Body of pancreas (tissue), 4 donors: Measurements from ENCODE around the gene C19orf85. TPM values are rescaled to one million over a fixed set of nuclear protein-coding genes. Genes with fewer than 3 reads are reported as not detected.
"Not testable (repeated sequence)": the region's sequence is repeated elsewhere in the genome, so short reads cannot be mapped to it uniquely, and the experiment has no call there.

Source experiments
- ATAC-seq: fragments of 150-250 bp; one replicate; pipeline ENCODE4 v1.9.1; 2016
- DNase-seq, 4 donors: peaks; one replicate each; pipeline ENCODE4 v3.0.0-alpha.2; 2019
- H3K27ac ChIP-seq, 4 donors: fragments of 200-600 bp; sonication (generic); 1 replicate in 3 of 4; 2 replicates in 1 of 4; pipeline versions ENCODE4 v1.5.1 to v1.6.1; 2016 to 2019; ENCODE audit warnings: mild to moderate bottlenecking in 1 of 4, mixed read lengths in 1 of 4, moderate library complexity in 1 of 4
- H3K27me3 ChIP-seq, 2 donors: fragments of 200-600 bp; sonication (generic); one replicate each; pipeline ENCODE4 v1.6.0; 2016; ENCODE audit warnings: mild to moderate bottlenecking in 1 of 2
- H3K36me3 ChIP-seq, 2 donors: fragments of 200-600 bp; sonication (generic); replicated peaks in 1 of 2; 2 replicates each; pipeline ENCODE4 v1.5.1; 2016; ENCODE audit warnings: low read depth in 2 of 2; ENCODE audit not compliant: insufficient read depth in 1 of 2
- H3K4me1 ChIP-seq: fragments of 200-600 bp; sonication (generic); one replicate; pipeline ENCODE4 v1.6.0; 2016
- H3K4me3 ChIP-seq, 2 donors: fragments of 200-600 bp; sonication (generic); 1 replicate in 1 of 2; 2 replicates in 1 of 2; pipeline ENCODE4 v1.5.1; 2016 to 2019
- H3K9me3 ChIP-seq, 3 donors: fragments of 200-600 bp; sonication (generic); 1 replicate in 2 of 3; 2 replicates in 1 of 3; pipeline ENCODE4 v1.5.1; 2016
- POLR2A ChIP-seq, 3 donors: fragments of 450-650 bp; IDR thresholded peaks; one replicate each; pipeline ENCODE4 v1.6.1; 2016; ENCODE audit warnings: antibody characterized with exemption in 3 of 3, mild to moderate bottlenecking in 2 of 3
- WGBS, 2 donors: methylation state at CpG; one replicate each; pipeline ENCODE4 v1.1.5; 2017; 5-methylcytosine and 5-hydroxymethylcytosine counted together
- intact Hi-C: fragments of 100-400 bp; cut with DNase I; formaldehyde crosslinking; loops from one replicate; pipeline ENCODE4 v1.15.1; 2023
- total RNA-seq, 2 donors: library from RNA; depleted of rRNA; stranded (reverse); fragments of >200 nt; gene quantifications; one replicate each; pipeline ENCODE4 v1.1.0, GENCODE V29; 2016
- TF ChIP-seq, protein P1 (sequence below), 7 experiments: fragments of 450-650 bp in 4 of 7; fragments of 200-600 bp in 3 of 7; sonication (generic) in 3 of 7; IDR thresholded peaks; one replicate each; pipeline ENCODE4 v1.5.1; 2016 to 2019; ENCODE audit warnings: antibody characterized with exemption in 7 of 7

C19orf85 gene
- total RNA-seq, 2 donors from 2014 or later: not detected

DNA sequence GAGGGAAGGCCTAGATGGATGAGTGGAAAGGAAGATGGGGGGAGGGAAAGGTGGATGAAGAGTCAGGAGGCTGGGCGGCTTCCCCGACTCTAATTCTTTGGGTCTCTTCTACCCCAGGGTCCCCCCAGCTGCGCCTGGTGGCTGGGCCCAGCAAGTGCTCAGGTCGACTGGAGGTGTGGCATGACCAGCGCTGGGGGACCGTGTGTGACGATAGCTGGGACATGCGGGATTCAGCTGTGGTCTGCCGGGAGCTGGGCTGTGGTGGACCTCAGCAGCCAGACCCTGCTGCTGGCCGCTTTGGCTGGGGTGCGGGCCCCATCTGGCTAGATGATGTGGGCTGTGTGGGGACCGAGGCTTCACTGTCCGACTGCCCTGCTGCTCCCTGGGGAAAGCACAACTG lies 33.2 kb upstream of the C19orf85 start:
- no peak overlapping the region for H3K4me3 ChIP-seq
- H3K36me3 ChIP-seq: no peaks in the 10 kb centered on the region
- TF ChIP-seq, protein P1, sequence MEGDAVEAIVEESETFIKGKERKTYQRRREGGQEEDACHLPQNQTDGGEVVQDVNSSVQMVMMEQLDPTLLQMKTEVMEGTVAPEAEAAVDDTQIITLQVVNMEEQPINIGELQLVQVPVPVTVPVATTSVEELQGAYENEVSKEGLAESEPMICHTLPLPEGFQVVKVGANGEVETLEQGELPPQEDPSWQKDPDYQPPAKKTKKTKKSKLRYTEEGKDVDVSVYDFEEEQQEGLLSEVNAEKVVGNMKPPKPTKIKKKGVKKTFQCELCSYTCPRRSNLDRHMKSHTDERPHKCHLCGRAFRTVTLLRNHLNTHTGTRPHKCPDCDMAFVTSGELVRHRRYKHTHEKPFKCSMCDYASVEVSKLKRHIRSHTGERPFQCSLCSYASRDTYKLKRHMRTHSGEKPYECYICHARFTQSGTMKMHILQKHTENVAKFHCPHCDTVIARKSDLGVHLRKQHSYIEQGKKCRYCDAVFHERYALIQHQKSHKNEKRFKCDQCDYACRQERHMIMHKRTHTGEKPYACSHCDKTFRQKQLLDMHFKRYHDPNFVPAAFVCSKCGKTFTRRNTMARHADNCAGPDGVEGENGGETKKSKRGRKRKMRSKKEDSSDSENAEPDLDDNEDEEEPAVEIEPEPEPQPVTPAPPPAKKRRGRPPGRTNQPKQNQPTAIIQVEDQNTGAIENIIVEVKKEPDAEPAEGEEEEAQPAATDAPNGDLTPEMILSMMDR (IDR thresholded peaks at IDR 0.05): no peak
- TF ChIP-seq POLR2A (IDR thresholded peaks at IDR 0.05): no peak
- intact Hi-C loops: no loop called here
- H3K9me3 ChIP-seq: no peaks in the 10 kb centered on the region
- no peaks in the 10 kb centered on the region for H3K27me3 ChIP-seq
- H3K27ac ChIP-seq: no peak overlapping the region
- DNase-seq (no peak), ATAC-seq (no peak)
- no peaks in the 10 kb centered on the region for H3K4me1 ChIP-seq
- WGBS, 2 donors: 73 to 77% methylated on average over 9 to 13 of the region's 13 CpGs

- H3K4me1 ChIP-seq, ATAC-seq, H3K4me3 ChIP-seq, H3K9me3 ChIP-seq, H3K27me3 ChIP-seq, DNase-seq, intact Hi-C loops, H3K36me3 ChIP-seq, H3K27ac ChIP-seq: not testable (repeated sequence)
- WGBS, 2 donors: 78 to 83% methylated on average over 9 to 10 of the region's 10 CpGs
These were observed 32.3 kb upstream of the C19orf85 start for GRCh38 chr19:55496820-55497219.

- no peaks in the 10 kb centered on the region for H3K9me3 ChIP-seq
- DNase-seq (no peak), ATAC-seq (no peak)
- TF ChIP-seq POLR2A (IDR thresholded peaks at IDR 0.05): no peak
- TF ChIP-seq, protein P1 (IDR thresholded peaks at IDR 0.05): no peak
- H3K27me3 ChIP-seq: no peaks in the 10 kb centered on the region
- no peak overlapping the region for H3K4me3 ChIP-seq
- no peaks in the 10 kb centered on the region for H3K4me1 ChIP-seq
- no peaks in the 10 kb centered on the region for H3K36me3 ChIP-seq
- intact Hi-C loops: no loop called here
- H3K27ac ChIP-seq: no peak overlapping the region
- 63 to 78% methylated on average over 9 to 11 of the region's 11 CpGs for WGBS, 2 donors
These were observed 31.2 kb upstream of the C19orf85 start for GRCh38 chr19:55495646-55496349.

- peak; percentile 54 for ATAC-seq
- Histone ChIP-seq H3K27me3 (no peaks in the 10 kb centered on the region), H3K27ac (peak overlapping the region in 1 of 4 donors; percentile 25), H3K4me1 (no peaks in the 10 kb centered on the region), H3K9me3 (no peaks in the 10 kb centered on the region), H3K4me3 (no peak overlapping the region), H3K36me3 (no peaks in the 10 kb centered on the region)
- WGBS, 2 donors: 33 to 43% methylated on average over 16 to 22 of the region's 22 CpGs
- DNase-seq: no peak
- intact Hi-C loops: no loop called here
- TF ChIP-seq POLR2A (IDR thresholded peaks at IDR 0.05): no peak
- TF ChIP-seq, protein P1 (IDR thresholded peaks at IDR 0.05): no peak
These were observed 29.7 kb upstream of the C19orf85 start for GRCh38 chr19:55494172-55494761.

GRCh38 chr19:55493645-55494171 lies 29.2 kb upstream of the C19orf85 start:
- H3K4me1 ChIP-seq: no peaks in the 10 kb centered on the region
- no peak for ATAC-seq
- no peak for DNase-seq

More at GRCh38 chr19:55493645-55494171, 29.2 kb upstream of the C19orf85 start:
- WGBS, 2 donors: 26 to 51% methylated on average over 13 to 32 of the region's 38 CpGs
- no peak for TF ChIP-seq POLR2A (IDR thresholded peaks at IDR 0.05)
- H3K4me3 ChIP-seq: no peak overlapping the region
- peak overlapping the region in 1 of 4 donors; percentile 55 for H3K27ac ChIP-seq
- H3K9me3 ChIP-seq: no peaks in the 10 kb centered on the region
- intact Hi-C loops: no loop called here
- no peaks in the 10 kb centered on the region for H3K36me3 ChIP-seq
- no peaks in the 10 kb centered on the region for H3K27me3 ChIP-seq
